HCT116 (cell line): ENCODE measurements around the gene KPRP.

Experiments
- CEBPB ChIP-seq: IDR thresholded peaks from 2 replicates; pipeline ENCODE4 v1.6.1; 2012; ENCODE audit warnings: low read depth
- CTCF ChIP-seq, 3 experiments: fragments of 200-600 bp in 1 of 3; sonication (generic) in 1 of 3; IDR thresholded peaks in 2 of 3; conservative IDR thresholded peaks in 1 of 3; 2 replicates each; pipeline ENCODE4 v1.5.1; 2012 to 2017; ENCODE audit warnings: low read depth in 2 of 3, low read length in 2 of 3, antibody characterized with exemption in 1 of 3, borderline replicate concordance in 1 of 3, control low read depth in 1 of 3, mild to moderate bottlenecking in 1 of 3, mixed read lengths in 1 of 3, mixed run types in 1 of 3, moderate library complexity in 1 of 3; ENCODE audit not compliant: insufficient read depth in 1 of 3
- EZH2phosphoT487 ChIP-seq: fragments of 200-600 bp; IDR thresholded peaks from 2 replicates; pipeline ENCODE4 v1.6.1; 2018; ENCODE audit warnings: antibody characterized with exemption, borderline replicate concordance
- POLR2A ChIP-seq: IDR thresholded peaks from 2 replicates; pipeline ENCODE4 v1.7.0; 2011; ENCODE audit warnings: borderline replicate concordance; ENCODE audit not compliant: insufficient read depth, insufficient read length; ENCODE audit errors: extremely low read depth
- ZBTB33 ChIP-seq: IDR thresholded peaks from 2 replicates; pipeline ENCODE4 v1.6.1; 2011; ENCODE audit warnings: mild to moderate bottlenecking, low read length, moderate library complexity; ENCODE audit not compliant: insufficient replicate concordance; ENCODE audit errors: extremely low read depth
- ZNF274 ChIP-seq: fragments of 200-500 bp; sonication (Bioruptor generic); IDR thresholded peaks from 2 replicates; pipeline ENCODE4 v1.6.1; 2014; ENCODE audit warnings: mild to moderate bottlenecking, low read depth, low read length, inconsistent platforms

- no peak for TF ChIP-seq CTCF (IDR thresholded peaks at IDR 0.05 in 2 of 3, conservative IDR thresholded peaks at IDR 0.05 in 1 of 3; ENCODE audit: borderline replicate concordance in 1 of 3, insufficient read depth in 1 of 3, low read depth in 2 of 3, low read length in 2 of 3)
- no peak for TF ChIP-seq ZBTB33
- TF ChIP-seq CEBPB, result no peak
- no peak for TF ChIP-seq EZH2phosphoT487
- no peak for TF ChIP-seq POLR2A
- TF ChIP-seq ZNF274, result no peak
Observed at GRCh38 chr1:152741656-152742055, 16.2 kb upstream of the KPRP start.
